Testis (tissue), 2 donors: Measurements from ENCODE around the gene TICRR.

ENCODE experiments used
- CTCF ChIP-seq, 3 experiments: fragments of 450-650 bp in 2 of 3; fragments of 200-600 bp in 1 of 3; sonication (generic) in 1 of 3; IDR thresholded peaks; one replicate each; pipeline ENCODE4 v1.5.1; 2016 to 2019; ENCODE audit warnings: antibody characterized with exemption in 3 of 3, mild to moderate bottlenecking in 2 of 3, moderate library complexity in 1 of 3
- POLR2A ChIP-seq: fragments of 450-650 bp; IDR thresholded peaks from one replicate; pipeline ENCODE4 v1.6.1; 2017; ENCODE audit warnings: antibody characterized with exemption, mild to moderate bottlenecking, moderate library complexity

- TF ChIP-seq CTCF (IDR thresholded peaks at IDR 0.05) = no peak
- no peak for TF ChIP-seq POLR2A
Measured at GRCh38 chr15:89530976-89531375, 44.3 kb upstream of the TICRR start.
